SHP77 (cell line): Measurements from ENCODE around the gene UBN1.
"Not testable (repeated sequence)": the region's sequence is repeated elsewhere in the genome, so short reads cannot be mapped to it uniquely, and the experiment has no call there.

Experiments used
- DNase-seq, 2 experiments: peaks; one replicate each; lab custom pipeline; 2025; lab: John Stamatoyannopoulos, UW

UBN1 gene

GRCh38 chr16:4928227-4928626, 80.9 kb downstream of the UBN1 start:
- no peak for DNase-seq

DNA sequence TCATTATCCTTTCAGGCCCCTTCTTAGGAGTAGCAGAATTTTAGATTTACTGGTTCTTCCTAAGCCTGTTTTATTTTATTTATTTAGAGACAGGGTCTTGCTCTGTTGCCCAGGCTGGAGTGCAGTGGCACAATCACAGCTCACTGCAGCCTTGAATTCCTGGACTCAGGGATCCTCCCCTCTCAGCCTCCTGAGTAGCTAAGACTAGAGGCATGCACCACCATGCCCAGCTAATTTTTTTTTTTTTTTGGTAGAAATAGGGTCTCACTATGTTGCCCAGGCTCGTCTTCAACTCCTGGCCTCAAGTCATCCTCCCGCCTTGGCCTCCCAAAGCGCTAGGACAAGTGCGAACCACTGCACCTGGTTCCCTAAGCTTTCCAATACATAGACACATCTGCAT, 82.3 kb downstream of the UBN1 start:
- not testable (repeated sequence) for DNase-seq

GRCh38 chr16:4931381-4931780, 84.1 kb downstream of the UBN1 start:
- no peak for DNase-seq
